Activated naive CD8-positive, alpha-beta T cell treated with anti-CD3 and anti-CD28 coated beads, Interleukin-2, amount 10 ng/mL, durations not matched to agents 7 days and 5 days (primary cell): ENCODE measurements around the gene GRK5. TPM values are rescaled to one million over a fixed set of nuclear protein-coding genes. Genes with fewer than 3 reads are reported as not detected.

ENCODE experiments used
- ATAC-seq: fragments of 150-1000 bp; cut with Tn5 transposase; one replicate; pipeline ENCODE4 v1.10.0; 2021; ENCODE audit warnings: low read depth, moderate library complexity
- POLR2A ChIA-PET: fragments of 350-600 bp; sonication (Branson Sonifier 250); formaldehyde crosslinking; loops from one replicate; lab custom pipeline; 2021; ENCODE audit warnings: antibody characterized with exemption; lab: Charles Lee
- DNase-seq: peaks from one replicate; pipeline ENCODE4 v3.0.0; 2021
- H3K27ac Mint-ChIP-seq: one replicate; pipeline ENCODE4 v1.8.0; 2022; ENCODE audit warnings: mild to moderate bottlenecking, mixed read lengths
- H3K27me3 Mint-ChIP-seq: one replicate; pipeline ENCODE4 v1.8.0; 2022; ENCODE audit warnings: mild to moderate bottlenecking, moderate library complexity, mixed read lengths
- H3K36me3 Mint-ChIP-seq: one replicate; pipeline ENCODE4 v1.8.0; 2021; ENCODE audit warnings: mild to moderate bottlenecking, mixed read lengths
- H3K4me1 Mint-ChIP-seq: one replicate; pipeline ENCODE4 v1.8.0; 2021; ENCODE audit warnings: mixed read lengths
- H3K4me3 Mint-ChIP-seq: one replicate; pipeline ENCODE4 v1.8.0; 2022; ENCODE audit warnings: mild to moderate bottlenecking, moderate library complexity, mixed read lengths
- H3K9me3 Mint-ChIP-seq: one replicate; pipeline ENCODE4 v1.8.0; 2021; ENCODE audit warnings: mixed read lengths
- total RNA-seq, 2 experiments: library from RNA; stranded (reverse); gene quantifications; one replicate each; pipeline ENCODE4 v1.2.3, GENCODE V29; 2021

The GRK5 gene
- total RNA-seq, 2 experiments from 2014 or later = 19.6 to 21.8 TPM

GRCh38 chr10:119412244-119413092 is 205.1 kb downstream of the GRK5 start:
- Mint-ChIP-seq H3K4me3 (no peak overlapping the region), H3K27me3 (no peaks in the 10 kb centered on the region), H3K4me1 (peaks cover 9% of the 10 kb centered on the region), H3K27ac (no peak overlapping the region), H3K9me3 (no peaks in the 10 kb centered on the region), H3K36me3 (no peaks in the 10 kb centered on the region)
- POLR2A ChIA-PET = interaction anchor here (1.8 kb wide), 1 partner anchor 206 kb away, joined by 5 read pairs; the partner anchor contains the start of gene GRK5
- no peak for DNase-seq
- ATAC-seq = no peak

GRCh38 chr10:119413093-119413453 is 205.7 kb downstream of the GRK5 start:
- POLR2A ChIA-PET = interaction anchor here (1.8 kb wide), 1 partner anchor 206 kb away, joined by 5 read pairs; the partner anchor contains the start of gene GRK5
- H3K27ac Mint-ChIP-seq = no peak overlapping the region
- no peaks in the 10 kb centered on the region for H3K36me3 Mint-ChIP-seq
- no peak for DNase-seq
- ATAC-seq = no peak
- H3K9me3 Mint-ChIP-seq = no peaks in the 10 kb centered on the region
- H3K27me3 Mint-ChIP-seq = no peaks in the 10 kb centered on the region
- H3K4me3 Mint-ChIP-seq = no peak overlapping the region
- H3K4me1 Mint-ChIP-seq = peaks cover 7% of the 10 kb centered on the region

- no peak overlapping the region for H3K27ac Mint-ChIP-seq
- H3K36me3 Mint-ChIP-seq = no peaks in the 10 kb centered on the region
- H3K27me3 Mint-ChIP-seq = no peaks in the 10 kb centered on the region
- no peak overlapping the region for H3K4me3 Mint-ChIP-seq
- no peaks in the 10 kb centered on the region for H3K9me3 Mint-ChIP-seq
- POLR2A ChIA-PET = no interaction called here
- H3K4me1 Mint-ChIP-seq = peaks cover 6% of the 10 kb centered on the region
- no peak for ATAC-seq
- DNase-seq = no peak
Observed at GRCh38 chr10:119413471-119414080, 206.2 kb downstream of the GRK5 start.

GRCh38 chr10:119414081-119414611 is 206.8 kb downstream of the GRK5 start:
- Mint-ChIP-seq H3K4me1 (peaks cover 4% of the 10 kb centered on the region), H3K27me3 (no peaks in the 10 kb centered on the region), H3K27ac (no peak overlapping the region), H3K4me3 (no peak overlapping the region), H3K9me3 (no peaks in the 10 kb centered on the region), H3K36me3 (no peaks in the 10 kb centered on the region)
- no peak for DNase-seq
- POLR2A ChIA-PET = interaction anchor here (0.7 kb wide), 2 partner anchors 200 to 203 kb away, joined by 3 to 4 read pairs; no protein-coding TSS in a partner anchor
- no peak for ATAC-seq

GRCh38 chr10:119415121-119415520 is 207.8 kb downstream of the GRK5 start:
- no peak for DNase-seq
- POLR2A ChIA-PET = interaction anchor here (0.7 kb wide), 2 partner anchors 201 to 204 kb away, joined by 3 to 4 read pairs; no protein-coding TSS in a partner anchor
- Mint-ChIP-seq H3K27ac (no peak overlapping the region), H3K36me3 (no peaks in the 10 kb centered on the region), H3K4me3 (no peak overlapping the region), H3K9me3 (no peaks in the 10 kb centered on the region), H3K4me1 (peaks cover 4% of the 10 kb centered on the region), H3K27me3 (no peaks in the 10 kb centered on the region)
- no peak for ATAC-seq

- Mint-ChIP-seq H3K36me3 (no peaks in the 10 kb centered on the region), H3K4me3 (no peak overlapping the region), H3K27ac (no peak overlapping the region), H3K27me3 (no peaks in the 10 kb centered on the region), H3K4me1 (peaks cover 4% of the 10 kb centered on the region), H3K9me3 (no peaks in the 10 kb centered on the region)
- POLR2A ChIA-PET = interaction anchor here (2.7 kb wide), 1 partner anchor 209 kb away, joined by 10 read pairs; the partner anchor contains the start of gene GRK5
- ATAC-seq = no peak
- no peak for DNase-seq
Observed at GRCh38 chr10:119415536-119416503, 208.4 kb downstream of the GRK5 start.

GRCh38 chr10:119416855-119417254 is 209.5 kb downstream of the GRK5 start:
- Mint-ChIP-seq H3K36me3 (no peaks in the 10 kb centered on the region), H3K27ac (no peak overlapping the region), H3K27me3 (no peaks in the 10 kb centered on the region), H3K9me3 (no peaks in the 10 kb centered on the region), H3K4me1 (no peaks in the 10 kb centered on the region), H3K4me3 (no peak overlapping the region)
- ATAC-seq (peak; percentile 80), DNase-seq (peak; percentile 76)
- POLR2A ChIA-PET = interaction anchor here (2.7 kb wide), 1 partner anchor 210 kb away, joined by 10 read pairs; the partner anchor contains the start of gene GRK5

GRCh38 chr10:119417852-119418251 is 210.5 kb downstream of the GRK5 start:
- POLR2A ChIA-PET = interaction anchor here (1.3 to 2.7 kb wide), 2 partner anchors 211 to 218 kb away, joined by 3 to 10 read pairs; partner anchors contain the start of gene GRK5
- peak overlapping the region; percentile 48 for H3K27ac Mint-ChIP-seq

GRCh38 chr10:119418362-119418761 is 211.0 kb downstream of the GRK5 start:
- no peak for DNase-seq
- no peak for ATAC-seq
- H3K27ac Mint-ChIP-seq = no peak overlapping the region
- no peaks in the 10 kb centered on the region for H3K4me1 Mint-ChIP-seq
- H3K27me3 Mint-ChIP-seq = no peaks in the 10 kb centered on the region
- POLR2A ChIA-PET = interaction anchor here (1.3 to 2.7 kb wide), 2 partner anchors 212 to 219 kb away, joined by 3 to 10 read pairs; partner anchors contain the start of gene GRK5
- H3K4me3 Mint-ChIP-seq = no peak overlapping the region
- no peaks in the 10 kb centered on the region for H3K9me3 Mint-ChIP-seq
- H3K36me3 Mint-ChIP-seq = no peaks in the 10 kb centered on the region

More at GRCh38 chr10:119417852-119418251, 210.5 kb downstream of the GRK5 start:
- DNase-seq (no peak), ATAC-seq (no peak)
- H3K27me3 Mint-ChIP-seq = no peaks in the 10 kb centered on the region
- no peaks in the 10 kb centered on the region for H3K36me3 Mint-ChIP-seq
- H3K4me1 Mint-ChIP-seq = no peaks in the 10 kb centered on the region
- no peaks in the 10 kb centered on the region for H3K9me3 Mint-ChIP-seq
- H3K4me3 Mint-ChIP-seq = no peak overlapping the region

- ATAC-seq = no peak
- no peak for DNase-seq
- POLR2A ChIA-PET = no interaction called here
- Mint-ChIP-seq H3K36me3 (peaks cover 5% of the 10 kb centered on the region), H3K27ac (no peak overlapping the region), H3K4me3 (no peak overlapping the region), H3K9me3 (no peaks in the 10 kb centered on the region), H3K4me1 (no peaks in the 10 kb centered on the region), H3K27me3 (no peaks in the 10 kb centered on the region)
Observed at GRCh38 chr10:119419931-119420330, 212.6 kb downstream of the GRK5 start.

- ATAC-seq = no peak
- no peaks in the 10 kb centered on the region for H3K9me3 Mint-ChIP-seq
- no peak for DNase-seq
- POLR2A ChIA-PET = no interaction called here
- no peaks in the 10 kb centered on the region for H3K27me3 Mint-ChIP-seq
- H3K36me3 Mint-ChIP-seq = peaks cover 8% of the 10 kb centered on the region
- no peaks in the 10 kb centered on the region for H3K4me1 Mint-ChIP-seq
- H3K27ac Mint-ChIP-seq = no peak overlapping the region
- no peak overlapping the region for H3K4me3 Mint-ChIP-seq
Observed at GRCh38 chr10:119420950-119421875, 213.8 kb downstream of the GRK5 start.
